SK-MEL-5 (cell line): ENCODE measurements around the gene BTBD9. TPM values are rescaled to one million over a fixed set of nuclear protein-coding genes. Genes with fewer than 3 reads are reported as not detected.

Experiments used
- DNase-seq: peaks from one replicate; pipeline ENCODE4 v3.0.0-alpha.2; 2016; ENCODE audit warnings: low read depth, low spot score
- in situ Hi-C: cut with HindIII; loops from 2 replicates; pipeline ENCODE4 v1.10.0; 2016; ENCODE audit warnings: low sequenced_read_pairs, high pct_unique_total_duplicates, low pct_unique_long_range_greater_than_20kb
- total RNA-seq: library from RNA; depleted of rRNA; stranded (reverse); fragments of >200 nt; shearing (Covaris generic); gene quantifications from 2 replicates; pipeline ENCODE4 v1.2.3, GENCODE V29; 2014

The BTBD9 gene
- total RNA-seq, 1 experiment from 2014 or later, result 11.9 TPM

DNA sequence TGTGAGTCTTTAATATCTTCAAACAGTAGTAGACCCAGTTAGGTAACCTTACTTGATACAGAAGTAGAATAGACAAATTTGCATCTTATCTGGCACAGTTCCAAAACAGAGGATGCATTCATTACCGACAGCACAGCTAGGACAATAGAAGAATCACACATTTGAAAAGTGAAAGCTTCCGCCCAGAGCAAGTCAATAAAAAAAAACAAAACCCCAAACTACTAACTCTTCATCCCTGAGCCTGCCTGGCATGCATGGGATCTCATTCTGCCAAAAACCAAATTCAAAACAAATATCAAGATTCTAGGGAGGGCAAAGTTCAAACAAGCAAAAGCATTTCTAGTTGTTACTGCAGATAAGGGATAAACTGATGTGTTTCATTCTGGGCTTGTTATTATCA lies 235.4 kb downstream of the BTBD9 start:
- in situ Hi-C loops, result no loop called here
- DNase-seq, result peak; percentile 8

DNA sequence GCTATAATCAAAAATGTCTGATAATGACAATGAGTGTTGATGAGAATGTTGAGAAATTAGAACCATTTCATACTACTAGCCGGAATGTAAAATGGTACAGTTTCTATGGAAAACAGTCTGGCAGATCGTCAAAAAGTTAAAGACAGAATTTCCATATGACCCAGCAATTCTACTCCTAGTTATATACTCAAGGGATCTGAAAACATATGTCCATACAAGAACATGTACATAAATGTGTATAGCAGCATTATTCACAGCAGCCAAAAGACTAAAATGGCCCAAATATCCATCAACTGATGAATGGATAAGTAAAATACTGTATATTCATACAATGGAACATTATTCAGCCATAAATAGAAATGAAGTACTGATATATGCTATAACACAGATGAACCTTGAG lies 236.2 kb downstream of the BTBD9 start:
- no peak for DNase-seq
- in situ Hi-C loops, result no loop called here

DNA sequence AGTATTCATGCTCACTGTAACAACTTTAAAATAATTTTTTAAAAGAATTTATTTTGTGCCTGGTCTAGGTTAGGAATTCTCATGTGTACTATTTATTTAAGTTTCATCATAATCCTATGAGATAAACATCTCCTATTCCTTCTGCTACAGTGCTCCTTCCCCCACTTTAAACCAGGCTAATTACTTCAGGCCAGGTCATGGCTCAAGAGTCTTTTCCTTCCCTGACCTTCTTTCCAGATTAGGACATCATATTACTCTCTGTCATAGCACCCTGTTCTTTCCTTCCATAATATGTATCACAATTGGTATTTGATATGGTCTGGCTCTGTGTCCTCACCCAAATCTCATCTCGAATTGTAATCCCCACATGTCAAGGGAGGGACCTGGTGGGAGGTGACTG lies 239.0 kb downstream of the BTBD9 start:
- no peak for DNase-seq
- in situ Hi-C loops, result no loop called here

- DNase-seq, result no peak
- in situ Hi-C loops, result no loop called here
Measured at GRCh38 chr6:38400101-38400500, 239.6 kb downstream of the BTBD9 start.

- in situ Hi-C loops, result no loop called here
Measured at GRCh38 chr6:38396209-38396608, 243.5 kb downstream of the BTBD9 start.

DNA sequence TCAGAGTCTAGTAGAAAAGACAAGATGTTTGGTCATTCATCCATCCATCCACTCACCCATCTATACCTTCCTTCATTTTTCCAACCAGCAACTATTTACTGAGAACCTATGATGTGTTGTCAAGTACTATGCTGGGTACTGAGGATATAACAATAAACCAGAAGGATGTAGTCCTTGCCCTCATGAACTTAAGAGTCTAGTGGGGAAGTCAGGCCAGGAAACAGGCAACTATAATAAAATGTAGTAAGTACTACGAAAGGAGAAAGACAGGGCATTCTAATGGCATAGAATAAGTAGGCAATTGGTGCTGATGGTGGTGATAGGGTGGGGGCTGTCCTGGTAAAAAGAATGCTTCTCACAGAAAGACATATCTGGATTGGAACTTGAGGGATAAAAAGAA lies 245.7 kb downstream of the BTBD9 start:
- DNase-seq, result no peak
- in situ Hi-C loops, result no loop called here

More at GRCh38 chr6:38396209-38396608, 243.5 kb downstream of the BTBD9 start:
- DNase-seq, result no peak

GRCh38 chr6:38391626-38392579 lies 247.8 kb downstream of the BTBD9 start:
- in situ Hi-C loops, result no loop called here
- DNase-seq, result no peak

DNA sequence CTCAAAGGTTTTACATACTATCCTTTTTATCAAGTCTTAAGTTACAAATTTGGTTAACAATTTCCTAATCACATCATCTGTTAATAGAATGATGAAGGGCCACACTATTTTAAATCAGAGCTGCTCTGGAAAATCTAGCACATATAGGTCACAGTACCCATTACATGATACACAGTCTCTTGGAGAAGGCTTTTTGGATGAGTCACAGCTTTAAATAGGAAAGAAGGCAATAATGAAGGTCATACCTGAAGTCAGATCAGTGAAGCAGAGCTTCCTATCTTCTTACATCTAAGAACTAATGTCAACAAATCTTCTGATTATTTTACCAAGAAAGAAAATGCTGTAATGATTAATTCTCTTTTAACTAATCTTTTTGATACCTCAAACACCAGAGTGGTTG lies 248.5 kb downstream of the BTBD9 start:
- in situ Hi-C loops, result no loop called here
- DNase-seq, result no peak

GRCh38 chr6:38389875-38390274 lies 249.9 kb downstream of the BTBD9 start:
- DNase-seq, result no peak
- in situ Hi-C loops, result no loop called here

DNA sequence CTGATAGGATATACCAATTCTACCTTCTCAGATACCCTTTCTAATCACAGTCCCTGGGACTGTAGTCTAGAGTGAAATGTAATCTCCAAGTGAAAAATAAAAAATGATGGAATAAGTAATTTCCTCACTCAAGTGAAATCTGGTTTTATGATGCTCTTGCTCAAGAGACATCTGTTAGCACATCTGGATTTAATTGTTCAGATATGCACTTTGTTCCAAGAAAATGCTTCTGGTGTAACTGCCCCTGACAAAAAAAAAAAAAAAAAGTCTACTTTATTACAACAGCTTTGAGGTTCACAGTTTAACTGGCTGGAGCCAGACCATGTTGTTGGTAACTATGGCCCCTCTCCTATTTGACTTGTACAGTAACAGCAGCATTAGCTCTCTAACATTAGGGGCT lies 251.8 kb downstream of the BTBD9 start:
- DNase-seq, result no peak
- in situ Hi-C loops, result no loop called here

DNA sequence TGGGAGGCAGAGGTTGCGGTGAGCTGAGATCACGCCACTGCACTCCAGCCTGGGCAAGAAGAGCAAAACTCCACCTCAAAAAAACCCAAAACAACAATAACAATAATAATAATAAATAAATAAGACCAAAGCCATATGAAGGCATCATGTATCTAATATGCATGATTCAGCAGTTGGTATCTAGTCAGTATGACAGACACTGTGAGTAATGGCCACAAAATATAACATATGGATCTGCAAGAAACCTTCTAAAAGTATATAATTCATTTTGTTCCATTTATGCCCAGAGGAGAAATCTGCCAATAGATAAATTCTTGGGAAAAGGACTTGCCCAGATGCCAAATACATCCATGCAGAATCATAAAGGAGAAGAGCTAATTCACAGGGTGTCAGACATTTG lies 252.3 kb downstream of the BTBD9 start:
- in situ Hi-C loops, result no loop called here
- DNase-seq, result no peak

DNA sequence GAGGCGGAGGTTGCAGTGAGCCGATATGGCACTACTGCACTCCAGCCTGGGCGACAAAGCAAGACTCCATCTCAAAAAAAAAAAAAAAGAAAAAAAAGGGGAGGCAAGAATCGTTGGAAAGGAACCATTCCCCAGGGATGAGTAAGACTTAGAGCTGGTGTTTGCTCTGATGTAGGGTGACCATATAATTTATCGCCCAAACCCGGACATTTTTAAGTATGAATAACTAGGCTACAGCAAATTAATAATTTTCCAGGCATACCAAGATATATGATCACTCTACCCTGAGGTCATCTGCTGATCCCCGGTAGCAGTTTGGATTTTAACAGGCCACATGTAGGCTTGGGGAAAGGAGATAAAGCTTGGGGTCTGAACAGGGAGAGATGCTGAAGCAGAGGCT lies 260.9 kb downstream of the BTBD9 start:
- in situ Hi-C loops, result no loop called here
- DNase-seq, result no peak

DNA sequence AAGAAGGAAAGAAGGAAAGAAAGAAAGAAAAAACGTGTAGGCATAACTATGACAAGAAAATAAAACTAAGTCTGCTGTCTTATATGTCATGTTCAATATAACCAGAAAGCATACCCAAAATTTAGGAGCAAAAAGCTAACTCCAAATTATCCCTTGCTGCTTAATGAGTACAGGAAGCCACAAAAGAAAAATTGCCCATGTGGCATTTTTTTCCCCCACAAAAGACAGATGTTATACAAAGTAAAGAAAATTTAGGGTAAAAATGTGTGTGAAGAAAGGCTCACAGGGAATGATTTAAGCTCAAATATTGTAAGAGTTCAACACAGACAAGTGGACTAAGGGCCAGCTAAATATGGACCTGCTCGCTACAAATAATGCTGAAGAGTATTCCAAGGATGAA lies 263.8 kb downstream of the BTBD9 start:
- DNase-seq, result no peak
- in situ Hi-C loops, result no loop called here

GRCh38 chr6:38375341-38375740 lies 264.4 kb downstream of the BTBD9 start:
- no peak for DNase-seq
- in situ Hi-C loops, result no loop called here

GRCh38 chr6:38371881-38372280 lies 267.8 kb downstream of the BTBD9 start:
- in situ Hi-C loops, result no loop called here
- DNase-seq, result no peak

GRCh38 chr6:38370653-38371601 lies 268.8 kb downstream of the BTBD9 start:
- in situ Hi-C loops, result no loop called here
- no peak for DNase-seq

- in situ Hi-C loops, result no loop called here
- no peak for DNase-seq
Measured at GRCh38 chr6:38367231-38367630, 272.5 kb downstream of the BTBD9 start.

- no peak for DNase-seq
- in situ Hi-C loops, result no loop called here
Measured at GRCh38 chr6:38366234-38366633, 273.5 kb downstream of the BTBD9 start.
